Neutrophil (primary cell): ENCODE results near the gene KRTAP19-7.

Source experiments
- H3K27ac ChIP-seq: fragments of 200-600 bp; sonication (generic); 2 replicates; pipeline ENCODE4 v1.5.1; 2016; ENCODE audit warnings: mild to moderate bottlenecking, moderate library complexity
- H3K27me3 ChIP-seq: fragments of 200-600 bp; sonication (generic); 2 replicates; pipeline ENCODE4 v1.6.0; 2016; ENCODE audit warnings: mild to moderate bottlenecking
- H3K36me3 ChIP-seq: fragments of 200-600 bp; sonication (generic); 2 replicates; pipeline ENCODE4 v1.5.1; 2017
- H3K4me1 ChIP-seq, 2 experiments: fragments of 200-600 bp in 1 of 2; sonication (generic) in 1 of 2; 1 replicate in 1 of 2; 2 replicates in 1 of 2; pipeline versions ENCODE4 v1.5.1 to v1.6.1; 2013 to 2016; ENCODE audit warnings: low read depth in 1 of 2, low read length in 1 of 2, mild to moderate bottlenecking in 1 of 2, moderate library complexity in 1 of 2; ENCODE audit not compliant: control insufficient read depth in 1 of 2, insufficient read depth in 1 of 2
- H3K4me3 ChIP-seq, 2 experiments: fragments of 200-600 bp in 1 of 2; sonication (generic) in 1 of 2; 1 replicate in 1 of 2; 2 replicates in 1 of 2; pipeline ENCODE4 v1.5.1; 2013 to 2016; ENCODE audit warnings: low read depth in 1 of 2, low read length in 1 of 2, mild to moderate bottlenecking in 1 of 2, moderate library complexity in 1 of 2
- H3K9me3 ChIP-seq: fragments of 200-600 bp; sonication (generic); 2 replicates; pipeline ENCODE4 v1.5.1; 2016
- TF ChIP-seq, protein P1 (sequence below): fragments of 200-600 bp; sonication (generic); IDR thresholded peaks from 2 replicates; pipeline ENCODE4 v1.5.1; 2016; ENCODE audit warnings: antibody characterized with exemption

The KRTAP19-7 gene

GRCh38 chr21:30518876-30519275, 42.2 kb downstream of the KRTAP19-7 start:
- H3K27ac ChIP-seq = no peak overlapping the region
- H3K4me1 ChIP-seq = no peaks in the 10 kb centered on the region
- no peaks in the 10 kb centered on the region for H3K27me3 ChIP-seq
- no peak overlapping the region for H3K4me3 ChIP-seq
- TF ChIP-seq, protein P1, sequence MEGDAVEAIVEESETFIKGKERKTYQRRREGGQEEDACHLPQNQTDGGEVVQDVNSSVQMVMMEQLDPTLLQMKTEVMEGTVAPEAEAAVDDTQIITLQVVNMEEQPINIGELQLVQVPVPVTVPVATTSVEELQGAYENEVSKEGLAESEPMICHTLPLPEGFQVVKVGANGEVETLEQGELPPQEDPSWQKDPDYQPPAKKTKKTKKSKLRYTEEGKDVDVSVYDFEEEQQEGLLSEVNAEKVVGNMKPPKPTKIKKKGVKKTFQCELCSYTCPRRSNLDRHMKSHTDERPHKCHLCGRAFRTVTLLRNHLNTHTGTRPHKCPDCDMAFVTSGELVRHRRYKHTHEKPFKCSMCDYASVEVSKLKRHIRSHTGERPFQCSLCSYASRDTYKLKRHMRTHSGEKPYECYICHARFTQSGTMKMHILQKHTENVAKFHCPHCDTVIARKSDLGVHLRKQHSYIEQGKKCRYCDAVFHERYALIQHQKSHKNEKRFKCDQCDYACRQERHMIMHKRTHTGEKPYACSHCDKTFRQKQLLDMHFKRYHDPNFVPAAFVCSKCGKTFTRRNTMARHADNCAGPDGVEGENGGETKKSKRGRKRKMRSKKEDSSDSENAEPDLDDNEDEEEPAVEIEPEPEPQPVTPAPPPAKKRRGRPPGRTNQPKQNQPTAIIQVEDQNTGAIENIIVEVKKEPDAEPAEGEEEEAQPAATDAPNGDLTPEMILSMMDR = no peak
- no peaks in the 10 kb centered on the region for H3K36me3 ChIP-seq
- no peaks in the 10 kb centered on the region for H3K9me3 ChIP-seq

DNA sequence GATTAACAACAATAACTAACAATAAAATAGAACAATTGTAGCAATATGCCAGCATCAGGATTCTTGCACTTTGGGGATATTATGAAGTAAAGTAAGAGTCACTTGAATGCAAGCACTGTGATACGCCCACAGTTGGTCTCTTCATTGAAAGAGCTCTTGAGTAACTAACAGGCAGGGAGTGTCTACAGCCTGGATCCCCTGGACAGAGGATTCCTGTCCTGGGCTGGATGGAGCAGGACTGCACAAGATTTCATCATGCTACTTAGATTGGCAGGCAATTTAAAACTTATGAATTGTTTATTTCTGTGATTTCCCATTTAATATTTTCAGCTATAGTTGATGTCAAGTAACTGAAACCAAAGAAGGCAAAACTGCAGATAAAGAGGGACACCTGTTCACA, 45.4 kb downstream of the KRTAP19-7 start:
- TF ChIP-seq, protein P1 = no peak

More for the DNA sequence above, 45.4 kb downstream of the KRTAP19-7 start:
- Histone ChIP-seq H3K36me3 (no peaks in the 10 kb centered on the region), H3K27me3 (no peaks in the 10 kb centered on the region), H3K4me3 (no peak overlapping the region), H3K9me3 (no peaks in the 10 kb centered on the region), H3K27ac (no peak overlapping the region), H3K4me1 (no peaks in the 10 kb centered on the region)
